ENCODE measurements around the gene TIMM50.
A peak's percentile ranks its signal among the peaks of the same experiment; 100 is the strongest.

The TIMM50 gene

GRCh38 chr19:39533003-39533512 is 52.4 kb downstream of the TIMM50 start:
- no peak for DNase-seq (ENCODE audit: low spot score)

GRCh38 chr19:39533791-39534190 is 53.2 kb downstream of the TIMM50 start:
- no peak for DNase-seq (ENCODE audit: low spot score)

- no peak for DNase-seq (ENCODE audit: low spot score)
Measured at GRCh38 chr19:39539165-39539517, 58.5 kb downstream of the TIMM50 start.

- peak; percentile 96 for DNase-seq (ENCODE audit: low spot score)
Measured at GRCh38 chr19:39539518-39540332, 59.1 kb downstream of the TIMM50 start, which contains the start of gene EID2. TSS of gene EID2 (minus strand) at chr19:39540161. CDS start at chr19:39540079, 82 bp downstream.

- DNase-seq (ENCODE audit: low spot score), result no peak
Measured at GRCh38 chr19:39540333-39540673, 59.7 kb downstream of the TIMM50 start.

Measured in Ammon's horn (tissue), 1 donor.